DMS 273 (cell line): ENCODE results near the gene INCA1.
"Not testable (repeated sequence)": the region's sequence is repeated elsewhere in the genome, so short reads cannot be mapped to it uniquely, and the experiment has no call there.

Experiments
- DNase-seq: peaks from one replicate; lab custom pipeline; 2025; ENCODE audit not compliant: unreplicated experiment; lab: John Stamatoyannopoulos, UW

Gene INCA1

GRCh38 chr17:4997302-4998026 lies at the start of gene INCA1, which contains the start of gene KIF1C:
Gene INCA1 (minus strand): TSS chr17:4997522. CDS start chr17:4994437, 3,085 bp downstream.
Gene KIF1C (plus strand): TSS chr17:4997950. CDS start chr17:5000247, 2,297 bp downstream.
- peak; percentile 92 for DNase-seq

GRCh38 chr17:5045496-5045895 lies 48.2 kb upstream of the INCA1 start:
- DNase-seq, result no peak

GRCh38 chr17:5044630-5045029 lies 47.3 kb upstream of the INCA1 start:
- DNase-seq, result no peak

- DNase-seq, result no peak
These were observed 46.2 kb upstream of the INCA1 start for GRCh38 chr17:5043524-5043923.

GRCh38 chr17:5042157-5043022 lies 45.1 kb upstream of the INCA1 start:
- no peak for DNase-seq

- no peak for DNase-seq
These were observed 38.0 kb upstream of the INCA1 start, which contains the start of gene SLC52A1 for GRCh38 chr17:5035315-5035714. Gene SLC52A1 (minus strand): TSS chr17:5035426. CDS start chr17:5034606, 820 bp downstream.

- DNase-seq, result no peak
These were observed 37.3 kb upstream of the INCA1 start for GRCh38 chr17:5034651-5035050.

- DNase-seq, result no peak
These were observed 36.7 kb upstream of the INCA1 start for GRCh38 chr17:5034063-5034462.

- no peak for DNase-seq
These were observed 36.2 kb upstream of the INCA1 start for GRCh38 chr17:5033352-5034015.

GRCh38 chr17:5032865-5033264 lies 35.5 kb upstream of the INCA1 start:
- DNase-seq, result no peak

GRCh38 chr17:5031365-5032082 lies 34.2 kb upstream of the INCA1 start:
- DNase-seq, result peak; percentile 85

- DNase-seq, result not testable (repeated sequence)
These were observed 32.8 kb upstream of the INCA1 start for GRCh38 chr17:5030168-5030567.

- DNase-seq, result no peak
These were observed 30.6 kb upstream of the INCA1 start for GRCh38 chr17:5027916-5028315.

GRCh38 chr17:5027299-5027698 lies 30.0 kb upstream of the INCA1 start:
- DNase-seq, result no peak

GRCh38 chr17:5024604-5025003 lies 27.3 kb upstream of the INCA1 start:
- no peak for DNase-seq

GRCh38 chr17:5023588-5024147 lies 26.3 kb upstream of the INCA1 start:
- DNase-seq, result no peak

- no peak for DNase-seq
These were observed 24.9 kb upstream of the INCA1 start for GRCh38 chr17:5022171-5022711.

- DNase-seq, result no peak
These were observed 23.2 kb upstream of the INCA1 start for GRCh38 chr17:5020502-5021023.

- peak; percentile 35 for DNase-seq
These were observed 22.2 kb upstream of the INCA1 start for GRCh38 chr17:5019475-5019956.

- DNase-seq, result no peak
These were observed 17.0 kb upstream of the INCA1 start for GRCh38 chr17:5014357-5014756.
